Measurements from ENCODE around the gene CORO7.
"Not testable (repeated sequence)": the region's sequence is repeated elsewhere in the genome, so short reads cannot be mapped to it uniquely, and the experiment has no call there.

The CORO7 gene

GRCh38 chr16:4407543-4408322, 8.7 kb downstream of the CORO7 start:
- H3K9ac ChIP-seq (ENCODE audit: low read length), result no peak overlapping the region
- peaks cover 13% of the 10 kb centered on the region for H3K4me1 ChIP-seq (ENCODE audit: control insufficient read depth, insufficient read depth, low read length)
- H3K36me3 ChIP-seq (ENCODE audit: control insufficient read depth, insufficient read depth, low read length), result peaks cover 12% of the 10 kb centered on the region
- no peak overlapping the region for H3K4me3 ChIP-seq (ENCODE audit: low read length)
- no peaks in the 10 kb centered on the region for H3K27me3 ChIP-seq (ENCODE audit: control insufficient read depth, insufficient read depth, low read length)
- no peaks in the 10 kb centered on the region for H3K9me3 ChIP-seq (ENCODE audit: control insufficient read depth, low read length)

GRCh38 chr16:4404967-4405696, 11.3 kb downstream of the CORO7 start:
- Histone ChIP-seq H3K4me1 (ENCODE audit: control insufficient read depth, insufficient read depth, low read length) (peaks cover 6% of the 10 kb centered on the region), H3K36me3 (ENCODE audit: control insufficient read depth, insufficient read depth, low read length) (peaks cover 4% of the 10 kb centered on the region), H3K27me3 (ENCODE audit: control insufficient read depth, insufficient read depth, low read length) (no peaks in the 10 kb centered on the region), H3K9ac (ENCODE audit: low read length) (no peak overlapping the region), H3K9me3 (ENCODE audit: control insufficient read depth, low read length) (no peaks in the 10 kb centered on the region), H3K4me3 (ENCODE audit: low read length) (no peak overlapping the region)

DNA sequence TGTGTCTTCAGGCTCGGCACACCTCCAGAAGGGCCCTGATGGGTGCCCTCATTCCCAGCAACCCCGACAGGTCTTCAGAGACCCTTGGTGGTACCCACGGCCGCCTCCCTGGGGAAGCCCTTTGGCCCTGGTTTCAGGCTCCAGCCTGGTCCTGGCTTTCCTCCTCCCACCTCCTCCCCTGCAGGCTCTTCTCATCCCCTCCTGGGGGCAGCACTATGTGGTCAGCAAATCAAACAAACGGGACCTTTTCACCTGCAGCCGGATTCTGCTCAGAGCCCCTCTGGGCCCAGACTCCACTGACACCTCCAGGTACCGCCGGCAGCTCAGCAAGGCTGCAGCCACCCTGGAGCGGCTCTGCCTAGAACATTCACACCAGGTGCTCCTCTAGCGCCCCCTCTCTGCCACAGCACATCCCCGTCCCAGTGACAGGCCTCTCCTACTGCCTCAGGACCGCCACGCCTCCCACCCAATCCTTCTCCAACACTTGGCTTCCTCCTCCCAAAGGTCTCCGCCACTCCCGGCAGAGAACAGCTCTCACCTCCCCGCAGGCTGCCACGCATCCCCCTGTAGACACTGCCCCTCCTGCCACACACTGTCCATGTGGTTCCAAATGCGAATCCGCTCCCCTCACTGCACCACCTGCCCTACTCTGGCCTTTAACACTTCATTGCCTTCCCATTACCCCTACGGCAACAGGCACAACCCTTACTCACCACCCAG, 12.0 kb downstream of the CORO7 start:
- peaks cover 4% of the 10 kb centered on the region for H3K36me3 ChIP-seq (ENCODE audit: control insufficient read depth, insufficient read depth, low read length)
- H3K9ac ChIP-seq (ENCODE audit: low read length), result no peak overlapping the region
- no peaks in the 10 kb centered on the region for H3K27me3 ChIP-seq (ENCODE audit: control insufficient read depth, insufficient read depth, low read length)
- H3K4me1 ChIP-seq (ENCODE audit: control insufficient read depth, insufficient read depth, low read length), result peaks cover 4% of the 10 kb centered on the region
- no peaks in the 10 kb centered on the region for H3K9me3 ChIP-seq (ENCODE audit: control insufficient read depth, low read length)
- H3K4me3 ChIP-seq (ENCODE audit: low read length), result no peak overlapping the region

DNA sequence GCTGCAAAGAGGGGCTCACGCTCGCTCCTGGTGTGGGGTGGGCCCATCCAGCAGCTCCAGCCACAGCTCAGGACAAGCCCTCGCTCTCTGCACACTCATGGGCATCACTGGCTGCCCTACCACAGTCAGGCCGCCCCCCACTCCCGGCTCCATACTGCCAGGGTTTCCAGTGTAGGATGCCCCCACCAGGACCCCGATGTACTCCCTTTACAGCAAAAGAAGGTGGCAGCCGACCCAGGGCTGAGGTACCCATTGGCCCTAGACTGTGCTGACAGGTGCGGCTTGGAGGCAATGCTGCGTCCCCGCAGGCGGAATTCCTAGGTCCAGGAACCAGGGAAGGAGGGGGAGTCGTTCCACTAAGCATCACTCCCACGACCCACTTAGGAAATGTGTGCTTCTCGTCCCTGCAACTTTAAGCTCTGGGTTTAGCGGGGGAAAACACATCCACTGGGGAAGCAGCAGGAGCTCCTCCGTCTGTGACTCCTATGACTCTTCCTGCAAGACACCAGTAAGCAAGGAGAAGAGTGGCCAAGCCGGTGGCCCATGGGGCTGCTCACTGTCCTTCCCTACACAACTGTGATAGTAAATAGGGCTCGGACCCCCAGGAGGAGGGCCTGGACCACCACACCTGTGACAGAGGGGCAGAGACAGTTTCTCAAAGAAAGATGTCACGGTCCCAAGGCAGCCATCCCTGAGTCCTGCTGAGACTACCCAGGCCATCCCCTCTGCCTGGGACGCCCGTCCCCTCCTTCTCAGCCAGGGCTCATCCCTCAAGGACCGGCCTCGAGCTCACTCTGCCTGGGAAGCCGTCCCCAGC, 13.1 kb downstream of the CORO7 start:
- no peak overlapping the region for H3K9ac ChIP-seq (ENCODE audit: low read length)
- H3K36me3 ChIP-seq (ENCODE audit: control insufficient read depth, insufficient read depth, low read length), result peaks cover 4% of the 10 kb centered on the region
- no peaks in the 10 kb centered on the region for H3K9me3 ChIP-seq (ENCODE audit: control insufficient read depth, low read length)
- no peak overlapping the region for H3K4me3 ChIP-seq (ENCODE audit: low read length)
- H3K27me3 ChIP-seq (ENCODE audit: control insufficient read depth, insufficient read depth, low read length), result no peaks in the 10 kb centered on the region
- H3K4me1 ChIP-seq (ENCODE audit: control insufficient read depth, insufficient read depth, low read length), result peaks cover 4% of the 10 kb centered on the region

DNA sequence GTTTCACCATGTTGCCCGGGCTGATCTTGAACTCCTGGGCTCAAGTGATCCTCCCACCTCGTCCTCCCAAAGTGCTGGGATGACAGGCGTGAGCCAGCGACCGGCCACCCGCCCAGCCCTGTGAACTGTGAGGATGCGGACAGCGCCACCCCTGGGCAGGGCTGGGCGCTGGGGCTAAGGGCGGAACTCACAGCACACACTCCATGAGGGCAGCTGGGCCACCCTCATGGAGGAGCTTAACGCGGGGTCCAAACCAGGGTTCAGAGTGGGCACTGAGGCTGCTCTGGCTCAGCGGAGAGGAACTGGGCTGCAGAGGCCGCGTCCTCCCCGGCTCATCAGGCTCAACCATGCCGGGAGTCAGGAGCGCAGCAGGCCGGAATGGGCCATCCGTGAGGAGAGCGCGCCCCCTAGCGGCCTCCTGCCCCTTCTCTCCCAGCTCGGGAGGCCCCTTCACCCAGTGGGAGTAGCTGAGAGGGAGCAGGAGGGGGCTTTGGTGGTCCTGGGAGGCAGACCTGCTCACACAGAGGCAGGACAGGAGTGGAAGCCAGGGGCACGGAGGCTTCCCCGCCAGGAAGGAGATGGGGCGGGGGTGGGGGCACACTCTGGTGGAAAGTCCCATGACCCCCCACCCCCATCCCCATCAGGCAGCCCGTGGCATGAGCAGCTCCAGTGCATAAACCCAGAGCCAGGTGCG, 13.8 kb downstream of the CORO7 start:
- no peaks in the 10 kb centered on the region for H3K36me3 ChIP-seq (ENCODE audit: control insufficient read depth, insufficient read depth, low read length)
- no peak overlapping the region for H3K9ac ChIP-seq (ENCODE audit: low read length)
- no peak overlapping the region for H3K4me3 ChIP-seq (ENCODE audit: low read length)

DNA sequence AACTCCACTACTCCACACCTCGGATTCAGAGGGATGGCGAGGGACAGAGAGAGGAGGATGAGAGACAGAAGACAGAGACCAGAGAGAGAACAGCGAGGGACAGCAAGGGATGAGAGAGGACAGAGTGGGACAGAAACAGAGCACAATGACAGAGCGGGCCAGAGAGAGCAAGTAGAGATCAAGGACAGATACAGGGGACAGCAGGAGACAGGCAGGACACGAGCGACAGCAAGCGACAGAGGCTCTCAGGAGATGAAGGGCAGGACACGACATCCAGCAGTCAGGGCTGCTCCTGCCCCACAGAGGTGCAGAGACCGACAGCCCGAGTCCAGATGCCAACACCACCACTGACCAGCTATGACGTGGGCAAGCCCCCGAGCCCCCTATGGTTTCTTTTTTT, 14.9 kb downstream of the CORO7 start:
- Histone ChIP-seq H3K4me3 (ENCODE audit: low read length) (no peak overlapping the region), H3K9me3 (ENCODE audit: control insufficient read depth, low read length) (no peaks in the 10 kb centered on the region), H3K27me3 (ENCODE audit: control insufficient read depth, insufficient read depth, low read length) (no peaks in the 10 kb centered on the region), H3K9ac (ENCODE audit: low read length) (no peak overlapping the region), H3K4me1 (ENCODE audit: control insufficient read depth, insufficient read depth, low read length) (peaks cover 4% of the 10 kb centered on the region), H3K36me3 (ENCODE audit: control insufficient read depth, insufficient read depth, low read length) (no peaks in the 10 kb centered on the region)

More for the DNA sequence above, 13.8 kb downstream of the CORO7 start:
- no peaks in the 10 kb centered on the region for H3K27me3 ChIP-seq (ENCODE audit: control insufficient read depth, insufficient read depth, low read length)
- peaks cover 4% of the 10 kb centered on the region for H3K4me1 ChIP-seq (ENCODE audit: control insufficient read depth, insufficient read depth, low read length)
- no peaks in the 10 kb centered on the region for H3K9me3 ChIP-seq (ENCODE audit: control insufficient read depth, low read length)

DNA sequence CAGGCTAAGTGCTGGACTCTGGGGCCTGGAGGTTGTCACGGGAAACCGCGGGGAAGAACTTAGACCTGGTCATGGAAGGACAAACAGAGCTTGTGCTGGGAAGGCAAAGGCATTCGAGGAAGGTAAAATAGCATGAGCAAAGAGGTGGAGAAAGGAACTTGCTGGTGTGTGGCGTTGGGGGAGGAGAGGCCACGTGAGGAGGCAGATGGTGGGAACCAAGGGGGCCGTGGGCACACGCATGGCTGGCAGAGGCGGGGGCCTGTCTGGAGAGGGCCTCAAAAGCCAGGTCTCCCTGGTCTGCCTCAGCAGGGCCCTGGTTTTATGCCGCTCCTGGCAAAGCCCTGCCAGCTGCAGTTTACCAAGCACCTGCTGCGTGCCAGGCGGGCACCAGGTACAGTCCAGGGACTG, 15.3 kb downstream of the CORO7 start:
- Histone ChIP-seq H3K36me3 (ENCODE audit: control insufficient read depth, insufficient read depth, low read length) (no peaks in the 10 kb centered on the region), H3K4me1 (ENCODE audit: control insufficient read depth, insufficient read depth, low read length) (peaks cover 4% of the 10 kb centered on the region), H3K27me3 (ENCODE audit: control insufficient read depth, insufficient read depth, low read length) (no peaks in the 10 kb centered on the region), H3K9ac (ENCODE audit: low read length) (no peak overlapping the region), H3K4me3 (ENCODE audit: low read length) (no peak overlapping the region), H3K9me3 (ENCODE audit: control insufficient read depth, low read length) (no peaks in the 10 kb centered on the region)

- H3K9ac ChIP-seq (ENCODE audit: low read length), result no peak overlapping the region
- H3K4me1 ChIP-seq (ENCODE audit: control insufficient read depth, insufficient read depth, low read length), result peaks cover 4% of the 10 kb centered on the region
- no peak overlapping the region for H3K4me3 ChIP-seq (ENCODE audit: low read length)
- H3K36me3 ChIP-seq (ENCODE audit: control insufficient read depth, insufficient read depth, low read length), result no peaks in the 10 kb centered on the region
- H3K9me3 ChIP-seq (ENCODE audit: control insufficient read depth, low read length), result no peaks in the 10 kb centered on the region
- H3K27me3 ChIP-seq (ENCODE audit: control insufficient read depth, insufficient read depth, low read length), result no peaks in the 10 kb centered on the region
Observed at GRCh38 chr16:4399001-4399730, 17.2 kb downstream of the CORO7 start.

DNA sequence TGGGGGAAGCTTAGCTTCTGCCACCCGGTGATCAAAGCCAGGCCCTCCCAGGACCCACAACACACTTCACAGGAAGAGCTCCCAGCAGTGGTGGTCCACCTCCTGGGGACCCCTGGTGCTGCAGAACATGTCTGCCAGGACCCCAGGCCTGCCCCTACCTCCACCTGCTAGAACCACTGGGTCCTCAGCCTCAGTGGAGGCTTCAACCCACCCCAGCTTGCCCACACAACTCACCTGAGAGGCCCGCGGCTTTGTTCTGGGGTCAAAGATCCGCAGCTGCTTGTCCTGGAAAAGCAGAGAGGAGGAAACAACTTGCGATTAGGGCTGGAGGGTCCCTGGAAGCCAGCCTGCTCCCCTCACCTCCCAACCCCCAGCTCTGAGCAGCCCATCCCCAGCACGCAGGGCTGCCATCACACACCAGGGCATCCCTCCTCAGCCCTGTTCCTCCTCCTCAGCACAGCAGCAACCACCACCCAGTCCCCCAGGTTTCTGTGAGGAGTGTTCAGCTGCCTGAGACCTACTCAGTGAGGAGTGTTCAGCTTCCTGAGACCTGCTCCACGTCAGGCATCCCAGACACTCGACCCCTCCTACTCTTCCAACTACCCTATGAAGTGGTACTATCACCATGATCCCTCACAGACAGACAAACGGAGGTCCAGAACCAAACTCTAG, 21.2 kb downstream of the CORO7 start:
- H3K27me3 ChIP-seq (ENCODE audit: control insufficient read depth, insufficient read depth, low read length), result no peaks in the 10 kb centered on the region
- H3K36me3 ChIP-seq (ENCODE audit: control insufficient read depth, insufficient read depth, low read length), result no peaks in the 10 kb centered on the region
- H3K4me3 ChIP-seq (ENCODE audit: low read length), result no peak overlapping the region
- H3K9ac ChIP-seq (ENCODE audit: low read length), result no peak overlapping the region
- H3K4me1 ChIP-seq (ENCODE audit: control insufficient read depth, insufficient read depth, low read length), result peaks cover 17% of the 10 kb centered on the region
- H3K9me3 ChIP-seq (ENCODE audit: control insufficient read depth, low read length), result no peaks in the 10 kb centered on the region

- H3K4me1 ChIP-seq (ENCODE audit: control insufficient read depth, insufficient read depth, low read length), result peaks cover 17% of the 10 kb centered on the region
- H3K9me3 ChIP-seq (ENCODE audit: control insufficient read depth, low read length); H3K36me3 ChIP-seq (ENCODE audit: control insufficient read depth, insufficient read depth, low read length); H3K4me3 ChIP-seq (ENCODE audit: low read length); H3K27me3 ChIP-seq (ENCODE audit: control insufficient read depth, insufficient read depth, low read length); H3K9ac ChIP-seq (ENCODE audit: low read length): not testable (repeated sequence)
Observed at GRCh38 chr16:4393850-4394249, 22.5 kb downstream of the CORO7 start.

All from mucosa of stomach (tissue), 1 donor.